HUES48 (cell line): ENCODE data around the gene PCNX2.
"Not testable (repeated sequence)": the region's sequence is repeated elsewhere in the genome, so short reads cannot be mapped to it uniquely, and the experiment has no call there.

ENCODE experiments used
- H3K27ac ChIP-seq: one replicate; pipeline ENCODE4 v1.7.0; 2013; ENCODE audit warnings: low read depth, low read length, inconsistent platforms
- H3K27me3 ChIP-seq: 2 replicates; pipeline ENCODE4 v1.6.1; 2013; ENCODE audit warnings: mild to moderate bottlenecking, low read length; ENCODE audit not compliant: control insufficient read depth, insufficient read depth
- H3K36me3 ChIP-seq: 2 replicates; pipeline ENCODE4 v1.6.1; 2013; ENCODE audit warnings: low read length; ENCODE audit not compliant: control insufficient read depth, insufficient read depth
- H3K4me1 ChIP-seq: 2 replicates; pipeline ENCODE4 v1.6.1; 2013; ENCODE audit warnings: mild to moderate bottlenecking, low read length; ENCODE audit not compliant: control insufficient read depth, insufficient read depth
- H3K4me3 ChIP-seq: 2 replicates; pipeline ENCODE4 v1.5.1; 2013; ENCODE audit warnings: mild to moderate bottlenecking, low read depth, low read length
- H3K9ac ChIP-seq: 2 replicates; pipeline ENCODE4 v1.6.1; 2013; ENCODE audit warnings: mild to moderate bottlenecking, low read depth, low read length, moderate library complexity
- H3K9me3 ChIP-seq: 2 replicates; pipeline ENCODE4 v1.6.1; 2013; ENCODE audit warnings: low read length; ENCODE audit not compliant: control insufficient read depth, insufficient read depth

PCNX2 gene

GRCh38 chr1:233085566-233085965 lies 210.0 kb downstream of the PCNX2 start:
- Histone ChIP-seq H3K4me3 (no peak overlapping the region), H3K27me3 (no peaks in the 10 kb centered on the region), H3K9ac (no peak overlapping the region), H3K36me3 (peaks cover 44% of the 10 kb centered on the region; the same call in 1 of the 2 replicates), H3K27ac (no peak overlapping the region), H3K4me1 (peaks cover 8% of the 10 kb centered on the region; the same call in 1 of the 2 replicates), H3K9me3 (no peaks in the 10 kb centered on the region)

GRCh38 chr1:233082778-233083550 lies 212.6 kb downstream of the PCNX2 start:
- H3K9me3 ChIP-seq = no peaks in the 10 kb centered on the region
- H3K4me3 ChIP-seq = no peak overlapping the region
- no peak overlapping the region for H3K27ac ChIP-seq
- H3K9ac ChIP-seq = no peak overlapping the region
- no peaks in the 10 kb centered on the region for H3K27me3 ChIP-seq
- peaks cover 38% of the 10 kb centered on the region; the same call in 1 of the 2 replicates for H3K36me3 ChIP-seq
- no peaks in the 10 kb centered on the region for H3K4me1 ChIP-seq

GRCh38 chr1:233081735-233082134 lies 213.8 kb downstream of the PCNX2 start:
- no peak overlapping the region for H3K27ac ChIP-seq
- H3K9ac ChIP-seq = no peak overlapping the region
- no peaks in the 10 kb centered on the region for H3K4me1 ChIP-seq
- H3K36me3 ChIP-seq = peaks cover 27% of the 10 kb centered on the region; the same call in 1 of the 2 replicates
- no peaks in the 10 kb centered on the region for H3K9me3 ChIP-seq
- no peaks in the 10 kb centered on the region for H3K27me3 ChIP-seq
- no peak overlapping the region for H3K4me3 ChIP-seq

- H3K4me1 ChIP-seq, H3K4me3 ChIP-seq, H3K9me3 ChIP-seq, H3K9ac ChIP-seq, H3K27ac ChIP-seq, H3K27me3 ChIP-seq: not testable (repeated sequence)
- H3K36me3 ChIP-seq = peaks cover 25% of the 10 kb centered on the region; the same call in 1 of the 2 replicates
Observed at GRCh38 chr1:233080827-233081226, 214.7 kb downstream of the PCNX2 start.

- H3K36me3 ChIP-seq = peaks cover 25% of the 10 kb centered on the region; the same call in 1 of the 2 replicates
- no peaks in the 10 kb centered on the region for H3K4me1 ChIP-seq
- H3K4me3 ChIP-seq = no peak overlapping the region
- H3K9me3 ChIP-seq = no peaks in the 10 kb centered on the region
- H3K27me3 ChIP-seq = no peaks in the 10 kb centered on the region
- no peak overlapping the region for H3K27ac ChIP-seq
- no peak overlapping the region for H3K9ac ChIP-seq
Observed at GRCh38 chr1:233080286-233080685, 215.2 kb downstream of the PCNX2 start.

GRCh38 chr1:233079574-233079973 lies 216.0 kb downstream of the PCNX2 start:
- no peaks in the 10 kb centered on the region for H3K27me3 ChIP-seq
- no peaks in the 10 kb centered on the region for H3K4me1 ChIP-seq
- H3K27ac ChIP-seq = no peak overlapping the region
- H3K9me3 ChIP-seq = no peaks in the 10 kb centered on the region
- H3K36me3 ChIP-seq = peaks cover 25% of the 10 kb centered on the region; the same call in 1 of the 2 replicates
- H3K9ac ChIP-seq = no peak overlapping the region
- H3K4me3 ChIP-seq = no peak overlapping the region

- no peak overlapping the region for H3K4me3 ChIP-seq
- no peaks in the 10 kb centered on the region for H3K4me1 ChIP-seq
- no peaks in the 10 kb centered on the region for H3K9me3 ChIP-seq
- H3K27me3 ChIP-seq = no peaks in the 10 kb centered on the region
- H3K27ac ChIP-seq = no peak overlapping the region
- no peak overlapping the region for H3K9ac ChIP-seq
- peaks cover 15% of the 10 kb centered on the region; the same call in 1 of the 2 replicates for H3K36me3 ChIP-seq
Observed at GRCh38 chr1:233078396-233078795, 217.1 kb downstream of the PCNX2 start.

- Histone ChIP-seq H3K9me3 (no peaks in the 10 kb centered on the region), H3K27ac (no peak overlapping the region)
Observed at GRCh38 chr1:233075915-233076295, 219.6 kb downstream of the PCNX2 start.

GRCh38 chr1:233066087-233066486 lies 229.4 kb downstream of the PCNX2 start:
- Histone ChIP-seq H3K4me1 (no peaks in the 10 kb centered on the region), H3K9me3 (peaks cover 3% of the 10 kb centered on the region; the same call in 1 of the 2 replicates), H3K27me3 (no peaks in the 10 kb centered on the region), H3K27ac (no peak overlapping the region), H3K9ac (no peak overlapping the region), H3K4me3 (no peak overlapping the region), H3K36me3 (0 out of 2 replicates have a peak, but pooled peaks cover 4% of the 10 kb centered on the region)

More at GRCh38 chr1:233075915-233076295, 219.6 kb downstream of the PCNX2 start:
- Histone ChIP-seq H3K36me3 (0 out of 2 replicates have a peak, but pooled peaks cover 5% of the 10 kb centered on the region), H3K4me1 (no peaks in the 10 kb centered on the region), H3K27me3 (no peaks in the 10 kb centered on the region), H3K9ac (no peak overlapping the region), H3K4me3 (no peak overlapping the region)

GRCh38 chr1:233065685-233066084 lies 229.8 kb downstream of the PCNX2 start:
- no peak overlapping the region for H3K9ac ChIP-seq
- H3K9me3 ChIP-seq = peaks cover 3% of the 10 kb centered on the region; the same call in 1 of the 2 replicates
- H3K27ac ChIP-seq = no peak overlapping the region
- no peaks in the 10 kb centered on the region for H3K27me3 ChIP-seq
- 0 out of 2 replicates have a peak, but pooled peaks cover 4% of the 10 kb centered on the region for H3K36me3 ChIP-seq
- no peak overlapping the region for H3K4me3 ChIP-seq
- H3K4me1 ChIP-seq = peaks cover 4% of the 10 kb centered on the region; the same call in 1 of the 2 replicates

- Histone ChIP-seq H3K27ac (no peak overlapping the region), H3K27me3 (no peaks in the 10 kb centered on the region), H3K9ac (no peak overlapping the region), H3K4me3 (no peak overlapping the region), H3K4me1 (peaks cover 5% of the 10 kb centered on the region; the same call in 1 of the 2 replicates), H3K9me3 (peaks cover 3% of the 10 kb centered on the region; the same call in 1 of the 2 replicates), H3K36me3 (0 out of 2 replicates have a peak, but pooled peaks cover 4% of the 10 kb centered on the region)
Observed at GRCh38 chr1:233064988-233065387, 230.5 kb downstream of the PCNX2 start.
